GM10266 (cell line): ENCODE measurements around the gene SBF2.

Experiments
- DNase-seq: peaks from one replicate; pipeline ENCODE4 v3.0.0; 2012; ENCODE audit errors: extremely low spot score
- TF ChIP-seq, protein P1 (sequence below): IDR thresholded peaks from 2 replicates; pipeline ENCODE4 v1.5.1; 2012; ENCODE audit warnings: mild to moderate bottlenecking, low read depth; ENCODE audit not compliant: control insufficient read depth, insufficient read depth; ENCODE audit errors: missing control alignments

SBF2 gene

DNA sequence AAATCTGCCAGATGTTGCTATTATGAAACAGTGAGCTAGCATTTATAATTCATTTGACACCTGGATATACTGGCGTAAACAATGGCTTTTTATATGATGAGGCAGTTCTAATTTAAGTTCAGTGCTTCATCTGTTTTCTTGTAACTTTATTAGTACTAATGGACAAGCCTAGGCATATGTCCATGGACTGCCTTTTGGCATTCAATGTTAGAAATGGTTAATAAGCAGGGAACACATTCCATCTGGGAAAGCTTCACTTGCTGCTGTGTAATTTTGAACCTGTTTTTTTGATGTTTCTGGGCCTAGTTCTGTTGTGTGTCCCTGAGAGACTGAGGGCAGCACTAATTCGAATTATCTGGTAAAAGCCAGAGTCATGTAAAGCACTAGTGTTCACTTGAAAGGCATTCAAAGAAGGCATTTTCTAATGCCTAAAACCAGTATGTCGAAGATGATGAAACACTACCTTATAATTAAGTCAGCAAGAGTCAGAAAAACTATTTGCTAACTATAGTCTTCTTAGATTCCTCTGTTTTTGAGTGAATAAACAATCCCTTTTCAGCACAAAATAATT is 491.6 kb downstream of the SBF2 start:
- DNase-seq = no peak

DNA sequence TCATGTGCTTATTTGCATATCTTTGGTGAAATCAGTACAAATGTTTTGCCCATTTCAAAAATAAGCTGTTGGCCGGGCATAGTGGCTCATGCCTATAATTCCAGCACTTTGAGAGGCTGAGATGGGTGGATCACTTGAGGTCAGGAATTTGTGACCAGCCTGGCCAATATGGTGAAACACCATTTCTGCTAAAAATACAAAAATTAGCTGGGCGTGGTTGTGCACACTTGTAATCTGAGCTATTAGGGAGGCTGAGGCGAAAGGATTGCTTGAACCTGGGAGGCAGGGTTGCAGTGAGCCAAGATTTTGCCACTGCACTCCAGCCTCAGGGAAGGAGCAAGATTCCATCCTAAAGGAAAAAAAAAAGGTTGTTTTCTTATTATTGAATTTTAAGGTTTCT is 494.1 kb downstream of the SBF2 start:
- no peak for DNase-seq
- TF ChIP-seq, protein P1, sequence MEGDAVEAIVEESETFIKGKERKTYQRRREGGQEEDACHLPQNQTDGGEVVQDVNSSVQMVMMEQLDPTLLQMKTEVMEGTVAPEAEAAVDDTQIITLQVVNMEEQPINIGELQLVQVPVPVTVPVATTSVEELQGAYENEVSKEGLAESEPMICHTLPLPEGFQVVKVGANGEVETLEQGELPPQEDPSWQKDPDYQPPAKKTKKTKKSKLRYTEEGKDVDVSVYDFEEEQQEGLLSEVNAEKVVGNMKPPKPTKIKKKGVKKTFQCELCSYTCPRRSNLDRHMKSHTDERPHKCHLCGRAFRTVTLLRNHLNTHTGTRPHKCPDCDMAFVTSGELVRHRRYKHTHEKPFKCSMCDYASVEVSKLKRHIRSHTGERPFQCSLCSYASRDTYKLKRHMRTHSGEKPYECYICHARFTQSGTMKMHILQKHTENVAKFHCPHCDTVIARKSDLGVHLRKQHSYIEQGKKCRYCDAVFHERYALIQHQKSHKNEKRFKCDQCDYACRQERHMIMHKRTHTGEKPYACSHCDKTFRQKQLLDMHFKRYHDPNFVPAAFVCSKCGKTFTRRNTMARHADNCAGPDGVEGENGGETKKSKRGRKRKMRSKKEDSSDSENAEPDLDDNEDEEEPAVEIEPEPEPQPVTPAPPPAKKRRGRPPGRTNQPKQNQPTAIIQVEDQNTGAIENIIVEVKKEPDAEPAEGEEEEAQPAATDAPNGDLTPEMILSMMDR = no peak

More for the DNA sequence above, 491.6 kb downstream of the SBF2 start:
- TF ChIP-seq, protein P1 = no peak

DNA sequence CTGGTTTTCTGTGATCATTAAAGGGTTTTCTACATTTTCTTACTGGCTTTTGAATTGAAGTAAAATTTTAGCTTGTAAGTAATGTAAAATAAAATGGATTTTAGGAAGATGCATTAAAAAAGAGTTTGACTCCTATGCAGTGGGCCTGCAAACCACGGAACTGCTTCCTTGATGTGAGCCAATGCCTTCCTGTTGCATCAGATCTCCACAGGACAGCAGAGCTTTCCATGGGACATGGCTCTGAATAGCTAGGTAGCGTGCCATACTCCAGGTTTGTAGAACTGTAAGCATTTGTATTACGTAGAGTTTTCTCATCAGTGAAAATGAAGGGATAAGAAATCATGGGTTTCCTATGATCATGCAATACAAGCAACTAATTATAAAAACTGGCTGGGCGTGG is 496.7 kb downstream of the SBF2 start:
- TF ChIP-seq, protein P1 = no peak
- no peak for DNase-seq

DNA sequence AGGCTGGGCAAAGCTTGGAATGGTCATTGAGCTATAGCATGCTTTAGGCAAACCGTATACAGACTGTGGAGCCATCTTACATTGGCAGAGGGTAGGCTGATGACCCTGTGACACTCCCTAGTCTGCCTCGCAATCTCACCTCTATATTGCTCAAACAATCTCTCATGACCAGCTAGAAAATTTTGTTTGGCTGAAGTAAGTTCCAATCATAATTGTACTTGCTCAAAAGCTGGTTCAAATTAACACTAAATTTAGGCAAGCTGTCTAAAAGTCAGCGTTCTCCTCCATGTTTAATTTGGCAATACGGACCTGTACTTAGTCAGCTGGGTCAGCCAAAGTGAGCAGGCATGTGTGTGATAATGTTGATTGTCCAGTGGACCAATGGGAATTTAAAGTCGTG is 497.2 kb downstream of the SBF2 start:
- DNase-seq = no peak
- TF ChIP-seq, protein P1 = no peak

DNA sequence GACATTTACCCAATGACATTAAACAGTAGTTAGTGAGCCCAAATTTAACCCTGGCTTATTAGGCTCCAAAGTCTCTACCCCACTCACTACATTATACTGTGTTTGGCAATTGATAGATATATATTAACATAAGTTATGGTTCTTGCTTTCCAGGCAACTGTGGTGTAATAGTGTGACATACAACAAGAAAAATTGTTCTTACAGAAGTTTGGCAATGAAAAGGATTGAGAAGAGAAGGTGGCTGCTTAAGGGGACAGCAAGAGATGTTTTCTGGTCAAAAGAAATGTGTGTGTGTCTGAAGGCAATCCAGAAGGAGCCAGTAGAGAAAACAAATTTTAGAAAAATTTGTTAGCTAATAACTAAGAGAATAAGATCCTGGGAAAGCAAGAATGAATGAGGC is 497.8 kb downstream of the SBF2 start:
- no peak for DNase-seq
- TF ChIP-seq, protein P1 = no peak

DNA sequence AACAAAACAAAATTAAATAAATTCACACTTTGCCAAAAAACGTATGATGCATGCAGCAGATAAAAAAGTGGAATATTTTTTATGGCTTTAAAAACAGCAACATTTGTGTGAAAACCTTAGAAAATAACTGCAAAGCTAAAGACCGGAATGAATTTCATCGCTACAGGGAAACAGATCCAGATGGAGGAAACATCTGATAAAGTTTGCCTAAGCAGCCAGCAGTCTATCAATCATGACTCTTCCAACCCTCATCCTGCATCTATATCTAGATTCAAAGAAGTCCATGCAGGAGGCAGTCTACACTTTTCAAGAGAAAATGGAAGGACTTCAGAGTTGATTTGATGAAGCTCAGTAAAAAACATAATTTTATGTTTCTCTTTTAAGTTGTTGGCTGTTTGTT is 503.3 kb downstream of the SBF2 start:
- TF ChIP-seq, protein P1 = no peak
- DNase-seq = no peak

DNA sequence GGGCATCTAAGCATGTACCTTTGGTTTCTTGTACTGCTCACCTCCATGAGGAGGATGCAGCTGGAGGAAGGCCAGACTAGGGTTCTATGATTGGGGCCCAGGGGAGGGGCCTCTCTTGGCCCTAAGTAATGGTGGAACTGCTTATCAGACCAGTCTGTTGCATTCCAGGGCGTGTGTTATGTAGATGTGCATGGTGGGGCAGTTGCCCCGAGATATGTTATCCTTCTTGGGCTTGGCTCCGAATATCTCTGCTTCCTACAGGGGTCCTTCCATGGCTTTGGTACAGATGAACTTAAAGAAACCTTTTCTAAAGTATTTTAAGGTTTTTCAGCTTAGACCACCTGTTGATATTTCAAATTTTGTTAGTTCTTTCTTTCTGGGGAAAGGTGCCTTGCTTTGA is 504.1 kb downstream of the SBF2 start:
- TF ChIP-seq, protein P1 = no peak
- no peak for DNase-seq
